Peyer's patch (tissue), 4 donors: ENCODE results near the gene SRRM4. TPM values are rescaled to one million over a fixed set of nuclear protein-coding genes. Genes with fewer than 3 reads are reported as not detected.

Source experiments
- DNase-seq, 3 donors: peaks; one replicate each; pipeline ENCODE4 v3.0.0-alpha.2; 2017 to 2019
- H3K27ac ChIP-seq, 4 donors: fragments of 200-600 bp; sonication (generic); one replicate each; pipeline ENCODE4 v1.5.1; 2016 to 2019
- H3K27me3 ChIP-seq, 2 donors: fragments of 200-600 bp; sonication (generic); one replicate each; pipeline ENCODE4 v1.5.1; 2019
- H3K36me3 ChIP-seq, 3 donors: fragments of 200-600 bp; sonication (generic); one replicate each; pipeline ENCODE4 v1.5.1; 2016 to 2019
- H3K4me1 ChIP-seq, 4 donors: fragments of 200-600 bp; sonication (generic); one replicate each; pipeline ENCODE4 v1.5.1; 2016 to 2019
- H3K4me3 ChIP-seq, 4 donors: fragments of 200-600 bp; sonication (generic); 1 replicate in 3 of 4; 2 replicates in 1 of 4; pipeline ENCODE4 v1.5.1; 2016 to 2019; ENCODE audit warnings: mild to moderate bottlenecking in 1 of 4
- H3K9me3 ChIP-seq, 4 donors: fragments of 200-600 bp; sonication (generic); one replicate each; pipeline ENCODE4 v1.5.1; 2016 to 2019; ENCODE audit warnings: mild to moderate bottlenecking in 1 of 4
- CTCF ChIP-seq, 6 experiments: fragments of 450-650 bp in 4 of 6; fragments of 200-600 bp in 2 of 6; sonication (generic) in 1 of 6; IDR thresholded peaks; one replicate each; pipeline ENCODE4 v1.5.1; 2017 to 2019; ENCODE audit warnings: antibody characterized with exemption in 6 of 6, mild to moderate bottlenecking in 3 of 6, moderate library complexity in 1 of 6
- POLR2A ChIP-seq, 2 donors: fragments of 450-650 bp; IDR thresholded peaks; one replicate each; pipeline ENCODE4 v1.5.1; 2017; ENCODE audit warnings: antibody characterized with exemption in 2 of 2, mild to moderate bottlenecking in 2 of 2, moderate library complexity in 2 of 2
- total RNA-seq, 4 donors: library from RNA; depleted of rRNA; stranded (reverse); fragments of >200 nt; gene quantifications; one replicate each; pipeline ENCODE4 v1.1.0, GENCODE V29; 2016

Gene SRRM4
- total RNA-seq, 4 donors from 2014 or later: not detected

GRCh38 chr12:119060847-119061796 lies 79.8 kb downstream of the SRRM4 start:
- no peak overlapping the region for H3K4me3 ChIP-seq
- no peaks in the 10 kb centered on the region for H3K4me1 ChIP-seq
- no peaks in the 10 kb centered on the region for H3K36me3 ChIP-seq
- H3K27ac ChIP-seq: no peak overlapping the region
- H3K27me3 ChIP-seq: no peaks in the 10 kb centered on the region
- H3K9me3 ChIP-seq: no peaks in the 10 kb centered on the region
- DNase-seq: peak in 1 of 3 donors; percentile 48
- TF ChIP-seq POLR2A (IDR thresholded peaks at IDR 0.05): no peak
- TF ChIP-seq CTCF (IDR thresholded peaks at IDR 0.05): no peak

- TF ChIP-seq POLR2A (IDR thresholded peaks at IDR 0.05) (no peak), CTCF (IDR thresholded peaks at IDR 0.05) (no peak)
- no peaks in the 10 kb centered on the region for H3K27me3 ChIP-seq
- no peak overlapping the region for H3K4me3 ChIP-seq
- no peaks in the 10 kb centered on the region for H3K36me3 ChIP-seq
- DNase-seq: no peak
- no peaks in the 10 kb centered on the region for H3K4me1 ChIP-seq
- no peak overlapping the region for H3K27ac ChIP-seq
- H3K9me3 ChIP-seq: no peaks in the 10 kb centered on the region
Measured at GRCh38 chr12:119068129-119068856, 87.0 kb downstream of the SRRM4 start.

- Histone ChIP-seq H3K27ac (no peak overlapping the region), H3K4me1 (no peaks in the 10 kb centered on the region), H3K27me3 (no peaks in the 10 kb centered on the region), H3K4me3 (no peak overlapping the region), H3K36me3 (no peaks in the 10 kb centered on the region), H3K9me3 (no peaks in the 10 kb centered on the region)
- TF ChIP-seq POLR2A (IDR thresholded peaks at IDR 0.05) (no peak), CTCF (IDR thresholded peaks at IDR 0.05) (no peak)
- no peak for DNase-seq
Measured at GRCh38 chr12:119069147-119069642, 87.9 kb downstream of the SRRM4 start.

DNA sequence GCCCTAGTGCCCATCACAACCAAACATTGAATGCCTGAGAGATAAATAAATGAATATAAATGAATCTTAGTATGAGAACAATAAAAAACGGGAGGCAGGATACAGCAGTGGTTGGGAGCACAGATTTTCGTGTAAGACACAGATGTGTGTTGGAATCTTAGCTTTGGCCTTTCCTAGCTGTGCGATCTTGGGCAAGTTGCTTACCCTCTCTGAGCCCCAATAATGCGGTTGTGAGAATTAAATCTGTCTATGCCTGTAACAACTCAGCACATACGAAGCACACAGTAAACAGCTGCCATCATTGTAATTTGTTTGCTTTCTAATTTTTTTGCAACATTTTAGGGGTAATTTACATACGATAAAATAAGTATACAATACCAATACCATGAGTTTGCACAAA lies 89.8 kb downstream of the SRRM4 start:
- no peak for DNase-seq
- Histone ChIP-seq H3K27me3 (no peaks in the 10 kb centered on the region), H3K36me3 (no peaks in the 10 kb centered on the region), H3K4me3 (no peak overlapping the region), H3K27ac (no peak overlapping the region), H3K9me3 (no peaks in the 10 kb centered on the region), H3K4me1 (no peaks in the 10 kb centered on the region)
- TF ChIP-seq CTCF (IDR thresholded peaks at IDR 0.05) (no peak), POLR2A (IDR thresholded peaks at IDR 0.05) (no peak)

DNA sequence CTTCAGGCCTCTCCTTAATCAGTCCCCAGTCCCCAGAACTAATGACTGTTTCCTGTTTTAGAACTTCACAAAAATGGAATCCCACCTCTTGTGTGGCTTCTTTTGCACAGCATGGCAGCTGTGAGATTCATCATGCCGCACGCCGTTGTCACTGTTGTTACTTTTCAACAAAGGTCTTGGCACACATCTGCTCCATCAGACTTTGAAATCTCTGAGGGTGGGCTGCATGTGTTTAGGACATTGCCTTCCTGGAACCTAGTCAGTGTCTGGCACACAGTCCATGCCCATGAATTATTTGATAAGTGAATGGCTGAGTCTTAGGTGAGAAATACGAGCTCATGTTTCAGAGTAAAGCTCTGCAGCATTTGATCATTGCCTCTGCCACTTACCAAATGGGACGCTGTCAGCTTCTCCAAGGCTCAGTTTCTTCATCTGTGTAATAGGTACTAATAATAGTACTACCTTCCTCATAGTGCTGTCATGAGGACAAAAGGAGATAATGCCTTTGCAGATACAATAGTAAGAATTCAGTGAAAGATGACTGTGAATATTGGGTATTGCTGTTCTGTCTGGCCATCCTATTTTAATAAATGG lies 90.4 kb downstream of the SRRM4 start:
- H3K4me3 ChIP-seq: no peak overlapping the region
- TF ChIP-seq POLR2A (IDR thresholded peaks at IDR 0.05): no peak
- no peak for TF ChIP-seq CTCF (IDR thresholded peaks at IDR 0.05)
- no peaks in the 10 kb centered on the region for H3K36me3 ChIP-seq
- no peaks in the 10 kb centered on the region for H3K27me3 ChIP-seq
- no peak for DNase-seq
- no peaks in the 10 kb centered on the region for H3K4me1 ChIP-seq
- H3K27ac ChIP-seq: no peak overlapping the region
- no peaks in the 10 kb centered on the region for H3K9me3 ChIP-seq
